HG03565 (cell line): ENCODE measurements around the gene PKNOX1.
"Not testable (repeated sequence)": the region's sequence is repeated elsewhere in the genome, so short reads cannot be mapped to it uniquely, and the experiment has no call there.

ENCODE experiments used
- ATAC-seq: cut with Tn5 transposase; IDR thresholded peaks from one replicate; pipeline ENCODE4 v1.9.1; 2021; ENCODE audit warnings: mild to moderate bottlenecking, moderate library complexity; ENCODE audit not compliant: unreplicated experiment

The PKNOX1 gene

DNA sequence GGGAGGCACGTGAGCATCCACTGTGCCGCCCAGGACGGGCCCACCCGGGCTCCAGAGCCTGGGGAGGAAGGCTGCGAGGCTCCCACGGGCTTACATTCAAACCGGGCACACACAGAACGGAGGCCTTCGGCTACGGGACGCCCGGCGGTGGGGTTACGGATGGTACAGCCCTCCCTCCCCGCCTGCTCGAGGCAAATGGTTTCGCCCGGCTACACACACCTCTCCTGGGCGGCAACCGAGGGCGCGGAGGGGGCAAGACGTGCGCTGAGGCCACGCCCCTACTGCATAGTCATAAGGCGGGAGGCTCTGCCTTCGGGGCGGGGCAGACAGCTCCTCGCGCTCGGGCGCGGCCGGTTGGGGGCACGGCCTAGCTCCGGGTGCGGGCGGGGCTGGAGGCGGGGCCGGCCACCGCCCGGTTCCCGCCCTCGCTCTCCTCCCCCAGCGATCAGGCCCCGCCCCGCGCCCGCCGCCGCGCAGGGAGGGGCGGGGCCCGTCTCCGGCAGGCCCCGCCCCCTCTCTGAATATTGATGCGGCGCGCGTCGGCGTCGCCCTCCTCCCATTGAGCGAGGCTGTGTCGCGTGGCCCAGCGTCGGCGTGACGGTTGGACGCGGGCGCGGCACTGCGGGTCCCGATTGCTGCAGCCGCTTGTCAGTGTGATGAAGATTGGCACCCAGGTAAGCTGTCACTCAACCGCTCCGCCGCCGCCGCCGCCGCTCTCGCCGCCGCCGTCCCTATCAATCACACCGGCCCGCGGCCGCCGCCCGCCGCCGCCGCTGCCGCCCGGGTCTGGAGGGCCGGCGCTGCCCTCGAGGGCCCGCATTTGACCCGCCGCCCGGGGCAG is at the start of gene PKNOX1:
PKNOX1 (plus strand) TSS at position 572 of the 841 bp plus-strand sequence. CDS start 29,820 bp downstream, outside the sequence.
- ATAC-seq: peak; percentile 75

- no peak for ATAC-seq
These were observed 49.0 kb upstream of the PKNOX1 start, which contains the start of gene ERVH48-1 for GRCh38 chr21:42925114-42925926. Gene ERVH48-1 (minus strand): TSS chr21:42925630. CDS start chr21:42919006, 6,624 bp downstream.

DNA sequence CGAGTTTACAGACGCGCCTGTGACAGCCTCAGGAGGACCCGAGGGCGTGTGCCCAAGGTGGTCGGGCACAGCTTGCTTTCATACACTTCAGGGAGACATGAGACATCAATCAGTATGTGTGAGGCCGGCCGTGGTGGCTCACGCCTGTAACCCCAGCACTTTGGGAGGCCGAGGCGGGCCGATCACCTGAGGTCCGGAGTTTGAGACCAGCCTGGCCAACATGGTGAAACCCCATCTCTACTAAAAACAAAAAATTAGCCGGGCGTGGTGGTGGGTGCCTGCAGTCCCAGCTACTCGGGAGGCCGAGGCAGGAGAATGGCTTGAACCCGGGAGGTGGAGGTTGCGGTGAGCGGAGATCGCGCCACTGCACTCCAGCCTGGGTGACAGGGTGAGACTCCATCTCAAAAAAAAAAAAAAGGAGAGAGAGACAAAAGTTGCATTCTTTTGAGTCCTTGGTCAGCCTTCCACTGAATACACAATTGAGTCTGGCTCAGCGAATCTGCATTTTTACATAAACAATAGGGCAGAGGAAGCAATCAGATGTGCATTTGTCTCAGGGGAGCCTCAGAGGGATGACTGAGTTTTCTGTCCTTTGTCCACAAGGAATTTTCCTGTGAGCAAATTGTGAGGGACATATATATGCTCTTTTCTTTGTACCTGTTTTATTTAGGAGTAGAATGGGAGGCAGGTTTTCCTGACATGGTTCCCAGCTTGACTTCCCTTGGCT is 46.7 kb upstream of the PKNOX1 start:
- not testable (repeated sequence) for ATAC-seq

GRCh38 chr21:42929969-42930368 is 44.4 kb upstream of the PKNOX1 start:
- no peak for ATAC-seq

- ATAC-seq: no peak
These were observed 42.7 kb upstream of the PKNOX1 start for GRCh38 chr21:42931560-42932235.

- not testable (repeated sequence) for ATAC-seq
These were observed 41.8 kb upstream of the PKNOX1 start for GRCh38 chr21:42932378-42933136.

- ATAC-seq: not testable (repeated sequence)
These were observed 41.0 kb upstream of the PKNOX1 start for GRCh38 chr21:42933137-42933970.

DNA sequence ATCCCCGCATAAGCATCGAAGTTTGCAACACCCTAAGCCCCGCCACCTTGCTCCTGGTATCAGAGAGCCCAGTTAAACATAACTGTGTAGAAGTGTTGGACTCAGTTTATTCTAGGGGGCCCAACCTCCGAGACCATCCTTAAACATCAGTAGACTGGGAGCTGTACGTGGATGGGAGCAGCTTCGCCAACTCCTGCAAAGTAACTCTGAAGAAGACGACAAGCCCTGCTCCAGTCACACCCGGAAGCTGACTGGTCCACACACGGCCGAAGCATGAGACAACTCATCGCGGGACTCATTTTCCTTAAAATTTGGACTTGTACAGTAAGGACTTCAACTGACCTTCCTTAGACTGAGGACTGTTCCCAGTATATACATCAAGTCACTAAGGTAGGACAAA is 40.4 kb upstream of the PKNOX1 start:
- not testable (repeated sequence) for ATAC-seq

DNA sequence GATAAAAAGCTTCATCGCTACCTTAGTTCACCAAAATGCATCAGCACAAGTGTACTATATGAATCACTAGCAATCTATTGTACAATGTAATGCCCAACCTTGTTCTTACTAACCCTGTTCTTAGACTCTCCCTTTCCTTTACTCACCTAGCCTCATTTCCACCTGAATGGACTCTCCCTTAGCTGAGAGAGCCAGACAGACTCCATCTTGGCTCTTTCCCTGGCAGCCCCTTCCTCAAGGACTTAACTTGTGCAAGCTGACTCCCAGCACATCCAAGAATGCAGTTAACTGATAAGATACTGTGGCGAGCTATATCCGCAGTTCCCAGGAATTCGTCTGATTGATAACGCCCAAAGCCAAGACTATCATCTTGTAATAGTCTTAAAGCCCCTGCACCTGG is 38.0 kb upstream of the PKNOX1 start:
- not testable (repeated sequence) for ATAC-seq

DNA sequence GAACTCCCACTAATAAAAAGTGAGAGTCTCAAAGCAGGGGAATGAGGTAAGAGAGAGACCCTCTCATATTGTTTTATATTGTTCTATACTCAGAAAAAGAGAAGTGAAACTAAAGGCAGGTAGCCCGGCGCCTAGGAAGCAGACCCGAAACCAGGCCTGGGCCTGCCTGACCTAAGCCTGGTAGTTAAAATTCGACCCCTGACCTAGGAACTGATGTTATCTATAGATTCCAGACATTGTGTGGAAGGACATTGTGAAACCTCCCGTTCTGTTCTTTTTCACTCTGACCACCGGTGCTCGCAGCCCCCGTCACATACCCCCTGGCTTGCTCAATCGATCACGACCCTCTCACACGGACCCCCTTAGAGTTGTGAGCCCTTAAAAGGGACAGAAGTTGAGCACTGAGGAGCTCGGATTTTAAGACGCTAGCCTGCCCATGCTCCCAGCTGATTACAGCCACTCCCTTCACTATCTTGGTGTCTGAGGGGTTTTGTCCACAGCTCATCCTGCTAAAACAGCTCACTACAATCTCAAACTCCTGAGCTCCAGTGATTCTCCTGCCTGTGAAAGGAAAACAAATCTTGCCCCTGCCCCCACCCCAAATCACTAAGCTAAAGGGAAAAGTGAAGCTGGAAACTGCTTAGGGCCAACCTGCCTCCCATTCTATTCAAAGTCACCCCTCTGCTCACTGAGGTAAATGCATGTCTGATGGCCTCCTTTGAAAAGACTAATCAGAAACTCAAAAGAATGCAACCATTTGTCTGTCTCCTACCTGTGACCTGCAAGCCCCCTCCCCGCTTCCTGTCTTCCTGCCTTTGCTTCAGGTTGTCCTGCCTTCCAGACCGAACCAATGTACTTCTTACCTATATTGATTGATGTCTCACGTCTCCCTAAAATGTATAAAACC is 37.1 kb upstream of the PKNOX1 start:
- ATAC-seq: not testable (repeated sequence)

DNA sequence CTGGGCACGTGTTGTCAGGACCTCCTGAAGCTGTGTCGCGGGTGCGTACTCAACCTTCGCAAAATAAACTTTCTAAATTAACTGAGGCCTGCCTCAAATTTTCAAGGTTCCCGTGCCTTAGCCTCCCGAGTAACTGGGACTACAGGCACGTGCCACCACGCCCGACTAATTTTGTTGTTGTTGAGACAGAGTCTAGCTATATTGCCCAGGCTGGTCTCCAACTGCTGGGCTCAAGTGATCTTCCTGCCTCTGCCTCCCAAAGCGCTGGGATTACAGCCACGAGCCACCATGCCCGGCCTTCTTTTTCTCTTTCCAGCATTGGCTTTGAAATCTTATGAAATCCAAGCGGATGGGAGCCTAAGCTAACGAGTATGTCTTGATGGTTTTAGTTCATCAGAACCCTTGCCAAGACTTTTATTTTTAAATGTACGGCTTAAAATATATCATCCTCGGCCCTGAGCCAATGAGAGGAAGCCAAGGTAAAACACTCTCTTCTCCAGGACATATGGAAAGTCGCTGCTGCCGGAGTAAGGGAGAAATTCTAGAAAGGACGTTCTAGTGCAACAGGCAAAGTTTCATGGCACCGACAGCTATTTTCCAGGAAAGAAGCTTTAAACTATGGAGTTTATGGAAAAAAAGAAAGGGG is 36.3 kb upstream of the PKNOX1 start:
- ATAC-seq: no peak

GRCh38 chr21:42938606-42938995 is 35.8 kb upstream of the PKNOX1 start:
- ATAC-seq: not testable (repeated sequence)

DNA sequence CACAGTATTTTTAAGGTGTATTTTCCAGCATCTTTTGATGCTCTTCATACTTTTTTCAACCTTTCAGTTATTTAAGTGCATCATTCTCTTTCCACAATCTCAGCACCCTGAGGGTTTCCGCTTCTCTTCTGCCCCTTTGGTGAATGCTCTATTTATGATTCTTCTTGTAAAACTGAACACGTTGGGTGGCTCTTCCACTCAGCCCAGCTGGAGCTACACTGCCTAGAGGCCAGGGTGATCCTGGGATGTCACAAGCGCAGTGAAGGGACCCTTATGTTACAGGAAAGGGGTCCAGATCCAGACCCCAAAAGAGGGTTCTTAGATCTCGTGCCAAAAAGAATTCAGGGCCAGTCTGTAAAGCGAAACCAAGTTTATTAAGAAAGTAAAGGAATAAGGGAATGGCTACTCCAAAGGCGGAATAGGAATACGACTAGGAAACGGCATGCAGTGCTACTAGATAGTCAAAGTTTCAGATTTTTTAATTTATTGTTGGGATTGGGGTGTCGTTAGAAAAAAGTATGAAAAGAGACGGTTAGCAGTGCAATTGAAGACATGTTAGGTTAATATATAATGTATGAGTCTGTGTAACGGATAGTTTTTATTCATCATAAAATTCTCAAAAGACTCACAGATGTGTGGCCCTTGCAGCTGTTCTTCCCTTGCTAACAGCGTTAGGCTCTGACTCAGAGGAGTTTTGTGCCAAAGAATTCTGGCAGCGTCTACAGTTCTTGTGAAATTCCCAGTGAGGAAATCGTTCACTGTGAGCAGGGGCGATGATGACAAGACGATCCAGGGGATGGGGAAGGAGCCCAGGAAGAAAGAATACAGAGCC is 34.6 kb upstream of the PKNOX1 start:
- ATAC-seq: no peak

GRCh38 chr21:42941696-42942085 is 32.7 kb upstream of the PKNOX1 start:
- ATAC-seq: no peak

- ATAC-seq: no peak
These were observed 32.1 kb upstream of the PKNOX1 start for GRCh38 chr21:42942244-42942643.

GRCh38 chr21:42949094-42949755 is 25.1 kb upstream of the PKNOX1 start:
- ATAC-seq: not testable (repeated sequence)
